ENCODE results near the gene ALKBH1. TPM values are rescaled to one million over a fixed set of nuclear protein-coding genes. Genes with fewer than 3 reads are reported as not detected.
"Not testable (repeated sequence)": the region's sequence is repeated elsewhere in the genome, so short reads cannot be mapped to it uniquely, and the experiment has no call there.

Gene ALKBH1
- polyA plus RNA-seq, 4 donors, result 16.1 to 20.4 (median 18.5) TPM

GRCh38 chr14:77674931-77675330, 32.9 kb downstream of the ALKBH1 start:
- DNase-seq (ENCODE audit: low read depth in 4 of 4, low spot score in 3 of 4), result no peak

GRCh38 chr14:77673193-77673592, 34.6 kb downstream of the ALKBH1 start:
- no peak for DNase-seq (ENCODE audit: low read depth in 4 of 4, low spot score in 3 of 4)

- DNase-seq (ENCODE audit: low read depth in 4 of 4, low spot score in 3 of 4), result no peak
Measured at GRCh38 chr14:77667331-77667730, 40.5 kb downstream of the ALKBH1 start.

- DNase-seq (ENCODE audit: low read depth in 4 of 4, low spot score in 3 of 4), result no peak
Measured at GRCh38 chr14:77663293-77663692, 44.5 kb downstream of the ALKBH1 start.

GRCh38 chr14:77661562-77661961, 46.3 kb downstream of the ALKBH1 start:
- DNase-seq (ENCODE audit: low read depth in 4 of 4, low spot score in 3 of 4), result not testable (repeated sequence)

GRCh38 chr14:77660754-77661153, 47.1 kb downstream of the ALKBH1 start:
- peak in 2 of 4 donors; percentile 43 to 44 for DNase-seq (ENCODE audit: low read depth in 4 of 4, low spot score in 3 of 4)

GRCh38 chr14:77659831-77660230, 48.0 kb downstream of the ALKBH1 start:
- no peak for DNase-seq (ENCODE audit: low read depth in 4 of 4, low spot score in 3 of 4)

- DNase-seq (ENCODE audit: low read depth in 4 of 4, low spot score in 3 of 4), result no peak
Measured at GRCh38 chr14:77657280-77657679, 50.5 kb downstream of the ALKBH1 start.

- no peak for DNase-seq (ENCODE audit: low read depth in 4 of 4, low spot score in 3 of 4)
Measured at GRCh38 chr14:77654001-77654441, 53.8 kb downstream of the ALKBH1 start.

GRCh38 chr14:77649326-77649725, 58.5 kb downstream of the ALKBH1 start:
- no peak for DNase-seq (ENCODE audit: low read depth in 4 of 4, low spot score in 3 of 4)

GRCh38 chr14:77648520-77649200, 59.2 kb downstream of the ALKBH1 start:
- DNase-seq (ENCODE audit: low read depth in 4 of 4, low spot score in 3 of 4), result no peak

GRCh38 chr14:77647853-77648252, 60.0 kb downstream of the ALKBH1 start:
- DNase-seq (ENCODE audit: low read depth in 4 of 4, low spot score in 3 of 4), result no peak

- DNase-seq (ENCODE audit: low read depth in 4 of 4, low spot score in 3 of 4), result no peak
Measured at GRCh38 chr14:77646907-77647306, 60.9 kb downstream of the ALKBH1 start.

GRCh38 chr14:77645520-77646230, 62.1 kb downstream of the ALKBH1 start:
- no peak for DNase-seq (ENCODE audit: low read depth in 4 of 4, low spot score in 3 of 4)

- DNase-seq (ENCODE audit: low read depth in 4 of 4, low spot score in 3 of 4), result no peak
Measured at GRCh38 chr14:77642407-77642806, 65.4 kb downstream of the ALKBH1 start.

GRCh38 chr14:77641534-77642341, 66.1 kb downstream of the ALKBH1 start:
- peak in 1 of 4 donors; percentile 31 for DNase-seq (ENCODE audit: low read depth in 4 of 4, low spot score in 3 of 4)

GRCh38 chr14:77640756-77641533, 66.9 kb downstream of the ALKBH1 start:
- peak in 1 of 4 donors; percentile 21 for DNase-seq (ENCODE audit: low read depth in 4 of 4, low spot score in 3 of 4)

GRCh38 chr14:77638771-77639171, 69.1 kb downstream of the ALKBH1 start:
- no peak for DNase-seq (ENCODE audit: low read depth in 4 of 4, low spot score in 3 of 4)

- not testable (repeated sequence) for DNase-seq (ENCODE audit: low read depth in 4 of 4, low spot score in 3 of 4)
Measured at GRCh38 chr14:77635869-77636268, 72.0 kb downstream of the ALKBH1 start.

- not testable (repeated sequence) for DNase-seq (ENCODE audit: low read depth in 4 of 4, low spot score in 3 of 4)
Measured at GRCh38 chr14:77635466-77635865, 72.4 kb downstream of the ALKBH1 start.

Data from right renal pelvis (tissue), 4 donors.